ENCODE results near the gene DCDC2C.

DCDC2C gene

DNA sequence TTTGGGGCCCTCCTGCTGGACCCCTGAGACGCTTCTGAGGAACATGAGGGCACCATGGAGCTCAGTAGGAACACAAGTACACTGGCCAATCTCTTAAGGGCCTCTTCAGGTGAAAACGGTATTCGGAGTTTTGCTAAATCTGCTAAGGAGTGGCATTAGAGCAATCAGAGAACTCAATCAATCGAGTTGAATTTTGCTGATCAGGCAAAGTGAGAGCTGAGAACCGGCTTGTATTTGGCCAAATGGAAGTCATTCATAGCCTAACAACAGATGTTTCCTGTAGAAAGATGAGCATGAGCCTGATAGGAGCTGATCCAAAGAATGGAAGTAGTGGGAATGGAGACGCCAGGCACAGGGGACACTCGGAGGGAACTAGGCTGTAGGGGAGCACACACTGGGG, 133.7 kb downstream of the DCDC2C start:
- Histone ChIP-seq H3K27ac (ENCODE audit: poor library complexity, severe bottlenecking) (no peak overlapping the region), H3K4me1 (ENCODE audit: insufficient read depth, poor library complexity, severe bottlenecking) (no peaks in the 10 kb centered on the region), H3K4me3 (ENCODE audit: severe bottlenecking) (no peak overlapping the region), H3K27me3 (ENCODE audit: insufficient read depth, poor library complexity, severe bottlenecking) (peaks cover 18% of the 10 kb centered on the region), H3K9me3 (ENCODE audit: severe bottlenecking) (no peaks in the 10 kb centered on the region), H3K36me3 (ENCODE audit: low read depth) (no peaks in the 10 kb centered on the region)
- TF ChIP-seq, protein P1, sequence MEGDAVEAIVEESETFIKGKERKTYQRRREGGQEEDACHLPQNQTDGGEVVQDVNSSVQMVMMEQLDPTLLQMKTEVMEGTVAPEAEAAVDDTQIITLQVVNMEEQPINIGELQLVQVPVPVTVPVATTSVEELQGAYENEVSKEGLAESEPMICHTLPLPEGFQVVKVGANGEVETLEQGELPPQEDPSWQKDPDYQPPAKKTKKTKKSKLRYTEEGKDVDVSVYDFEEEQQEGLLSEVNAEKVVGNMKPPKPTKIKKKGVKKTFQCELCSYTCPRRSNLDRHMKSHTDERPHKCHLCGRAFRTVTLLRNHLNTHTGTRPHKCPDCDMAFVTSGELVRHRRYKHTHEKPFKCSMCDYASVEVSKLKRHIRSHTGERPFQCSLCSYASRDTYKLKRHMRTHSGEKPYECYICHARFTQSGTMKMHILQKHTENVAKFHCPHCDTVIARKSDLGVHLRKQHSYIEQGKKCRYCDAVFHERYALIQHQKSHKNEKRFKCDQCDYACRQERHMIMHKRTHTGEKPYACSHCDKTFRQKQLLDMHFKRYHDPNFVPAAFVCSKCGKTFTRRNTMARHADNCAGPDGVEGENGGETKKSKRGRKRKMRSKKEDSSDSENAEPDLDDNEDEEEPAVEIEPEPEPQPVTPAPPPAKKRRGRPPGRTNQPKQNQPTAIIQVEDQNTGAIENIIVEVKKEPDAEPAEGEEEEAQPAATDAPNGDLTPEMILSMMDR (IDR thresholded peaks at IDR 0.05; ENCODE audit: poor library complexity, severe bottlenecking): no peak
- ATAC-seq (ENCODE audit: low read depth) (no peak), DNase-seq (ENCODE audit: low spot score) (no peak)

DNA sequence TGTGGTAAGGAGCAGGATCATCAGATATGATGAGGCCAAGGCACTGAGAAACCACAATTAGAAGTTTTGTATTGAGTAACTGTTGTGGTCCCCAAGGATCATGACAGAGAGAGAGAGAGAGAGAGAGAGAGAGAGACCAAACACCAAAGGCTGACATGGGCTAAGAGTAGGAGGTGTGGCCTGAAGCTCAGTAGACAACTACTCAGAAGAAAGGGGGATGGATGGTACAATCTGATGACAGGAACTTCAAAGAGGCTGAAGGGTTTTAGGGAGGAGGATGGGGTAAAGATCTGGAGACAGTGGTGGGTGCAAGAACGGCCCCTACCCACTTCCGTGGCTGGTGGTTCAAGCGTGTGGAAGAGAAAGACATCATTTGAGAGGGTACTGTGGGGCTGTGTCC, 135.0 kb downstream of the DCDC2C start:
- H3K27ac ChIP-seq (ENCODE audit: poor library complexity, severe bottlenecking): no peak overlapping the region
- H3K9me3 ChIP-seq (ENCODE audit: severe bottlenecking): no peaks in the 10 kb centered on the region
- peaks cover 18% of the 10 kb centered on the region for H3K27me3 ChIP-seq (ENCODE audit: insufficient read depth, poor library complexity, severe bottlenecking)
- no peak overlapping the region for H3K4me3 ChIP-seq (ENCODE audit: severe bottlenecking)
- no peaks in the 10 kb centered on the region for H3K36me3 ChIP-seq (ENCODE audit: low read depth)
- H3K4me1 ChIP-seq (ENCODE audit: insufficient read depth, poor library complexity, severe bottlenecking): no peaks in the 10 kb centered on the region
- ATAC-seq (ENCODE audit: low read depth) (no peak), DNase-seq (ENCODE audit: low spot score) (no peak)
- TF ChIP-seq, protein P1 (IDR thresholded peaks at IDR 0.05; ENCODE audit: poor library complexity, severe bottlenecking): no peak

DNA sequence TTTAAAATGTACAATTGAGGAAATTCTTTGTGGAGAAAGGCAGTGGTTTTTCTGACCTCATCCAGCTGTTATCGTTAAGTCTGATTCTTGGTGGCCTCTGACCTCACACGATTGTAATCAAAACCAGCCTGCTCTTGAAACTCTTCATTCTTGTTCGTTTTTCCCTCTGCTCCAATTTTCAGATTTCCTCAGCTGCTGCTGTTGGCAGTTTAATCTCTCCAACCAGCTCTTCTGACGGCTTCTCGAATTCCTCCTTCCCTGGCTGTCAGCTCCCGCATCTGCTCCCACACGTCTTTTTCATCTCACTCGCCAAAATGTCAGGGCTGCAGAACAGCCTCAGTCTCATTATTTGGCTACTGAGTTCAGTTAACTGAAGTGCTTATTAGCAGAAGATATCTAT, 136.1 kb downstream of the DCDC2C start:
- Histone ChIP-seq H3K4me1 (ENCODE audit: insufficient read depth, poor library complexity, severe bottlenecking) (no peaks in the 10 kb centered on the region), H3K9me3 (ENCODE audit: severe bottlenecking) (no peaks in the 10 kb centered on the region), H3K27ac (ENCODE audit: poor library complexity, severe bottlenecking) (no peak overlapping the region), H3K4me3 (ENCODE audit: severe bottlenecking) (no peak overlapping the region), H3K27me3 (ENCODE audit: insufficient read depth, poor library complexity, severe bottlenecking) (peaks cover 18% of the 10 kb centered on the region), H3K36me3 (ENCODE audit: low read depth) (no peaks in the 10 kb centered on the region)
- TF ChIP-seq, protein P1 (IDR thresholded peaks at IDR 0.05; ENCODE audit: poor library complexity, severe bottlenecking): no peak
- ATAC-seq (ENCODE audit: low read depth) (no peak), DNase-seq (ENCODE audit: low spot score) (no peak)

DNA sequence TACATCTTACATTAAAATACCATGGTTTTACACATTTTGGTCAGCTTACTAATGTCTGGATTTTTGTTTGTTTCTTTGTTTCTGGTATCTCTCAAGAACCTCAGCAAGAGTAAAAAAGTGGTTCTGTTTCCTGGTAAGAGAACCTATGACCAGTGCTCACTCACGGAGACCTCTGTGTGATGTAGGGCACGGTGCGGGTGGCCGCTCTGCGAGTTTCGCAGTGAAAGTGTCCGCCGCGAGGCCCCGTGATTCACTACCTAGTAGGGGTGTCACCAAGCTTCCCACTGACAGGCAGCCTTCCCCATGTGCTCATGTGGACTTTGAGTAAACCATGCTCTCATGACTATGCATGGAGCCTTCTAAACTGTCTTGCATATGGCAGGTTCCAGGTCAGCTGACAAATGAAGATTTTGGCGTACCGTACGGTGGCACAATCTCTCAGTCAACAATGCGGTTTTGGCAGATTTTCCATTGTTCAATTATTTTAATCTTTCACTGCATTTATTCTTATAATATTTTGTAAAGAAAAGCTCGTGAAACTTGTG, 137.3 kb downstream of the DCDC2C start:
- no peak overlapping the region for H3K27ac ChIP-seq (ENCODE audit: poor library complexity, severe bottlenecking)
- H3K36me3 ChIP-seq (ENCODE audit: low read depth): no peaks in the 10 kb centered on the region
- no peak overlapping the region for H3K4me3 ChIP-seq (ENCODE audit: severe bottlenecking)
- H3K27me3 ChIP-seq (ENCODE audit: insufficient read depth, poor library complexity, severe bottlenecking): peaks cover 15% of the 10 kb centered on the region
- H3K9me3 ChIP-seq (ENCODE audit: severe bottlenecking): no peaks in the 10 kb centered on the region
- DNase-seq (ENCODE audit: low spot score) (no peak), ATAC-seq (ENCODE audit: low read depth) (no peak)
- TF ChIP-seq, protein P1 (IDR thresholded peaks at IDR 0.05; ENCODE audit: poor library complexity, severe bottlenecking): no peak
- no peaks in the 10 kb centered on the region for H3K4me1 ChIP-seq (ENCODE audit: insufficient read depth, poor library complexity, severe bottlenecking)

DNA sequence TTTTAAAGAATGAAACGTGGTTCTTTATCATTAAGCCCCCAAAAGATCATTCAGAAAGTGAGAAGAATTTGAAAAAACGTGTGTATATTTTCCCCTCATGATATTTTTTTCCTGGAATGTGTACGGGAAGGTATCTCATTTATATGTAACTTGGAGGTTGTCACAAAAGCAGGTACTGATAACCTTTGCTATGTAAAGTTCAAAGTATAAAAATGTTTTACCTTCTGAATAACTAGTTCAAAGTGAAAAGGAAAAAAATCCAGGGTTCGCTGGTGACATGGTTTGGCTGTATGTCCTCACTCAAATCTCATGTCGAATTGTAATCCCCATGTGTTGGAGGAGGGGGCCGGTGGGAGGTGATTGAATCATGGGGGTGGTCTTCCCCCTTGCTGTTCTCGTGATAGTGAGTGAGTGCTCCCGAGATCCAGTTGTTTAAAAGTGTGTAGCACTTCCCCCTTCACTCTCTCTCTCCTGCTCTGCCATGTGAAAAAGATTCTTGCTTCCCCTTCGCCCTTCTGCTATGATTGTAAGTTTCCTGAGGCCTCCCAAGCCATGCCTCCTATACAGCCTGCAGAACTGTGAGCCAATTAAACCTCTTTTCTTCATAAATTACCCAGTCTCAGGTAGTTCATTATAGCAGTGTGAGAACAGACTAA, 144.2 kb downstream of the DCDC2C start:
- Histone ChIP-seq H3K27me3 (ENCODE audit: insufficient read depth, poor library complexity, severe bottlenecking) (peaks cover 22% of the 10 kb centered on the region), H3K27ac (ENCODE audit: poor library complexity, severe bottlenecking) (no peak overlapping the region), H3K4me3 (ENCODE audit: severe bottlenecking) (no peak overlapping the region), H3K4me1 (ENCODE audit: insufficient read depth, poor library complexity, severe bottlenecking) (no peaks in the 10 kb centered on the region), H3K36me3 (ENCODE audit: low read depth) (no peaks in the 10 kb centered on the region), H3K9me3 (ENCODE audit: severe bottlenecking) (no peaks in the 10 kb centered on the region)
- TF ChIP-seq, protein P1 (IDR thresholded peaks at IDR 0.05; ENCODE audit: poor library complexity, severe bottlenecking): no peak
- DNase-seq (ENCODE audit: low spot score) (no peak), ATAC-seq (ENCODE audit: low read depth) (no peak)
